ENCODE results near the gene EXOC3.

GRCh38 chr5:452978-453710, 10.2 kb downstream of the EXOC3 start:
- TF ChIP-seq CTCF (IDR thresholded peaks at IDR 0.05) (no peak), POLR2A (IDR thresholded peaks at IDR 0.05) (no peak)

Measured in transverse colon (tissue), 3 donors.